ENCODE results near the gene LRRC63.

DNA sequence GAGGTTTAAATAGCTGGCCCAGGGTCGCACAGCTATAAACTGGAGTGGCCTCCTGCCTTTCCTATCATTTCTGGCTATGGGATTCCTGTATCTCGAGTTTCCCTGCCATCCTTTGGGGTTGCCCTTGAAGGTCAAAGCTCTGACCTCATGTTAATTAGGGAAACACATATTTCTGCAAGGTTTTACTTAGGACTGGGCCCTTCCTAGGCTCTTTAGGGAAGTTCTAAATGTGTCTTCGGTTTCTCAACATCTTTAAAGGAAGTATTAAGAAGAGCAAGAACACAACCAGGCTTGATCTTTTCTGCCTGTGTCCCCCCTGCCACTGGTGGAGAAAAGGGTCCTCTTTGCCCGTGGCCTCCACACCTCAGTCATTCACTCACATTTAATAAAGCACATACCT, 40.5 kb upstream of the LRRC63 start:
- no peak for TF ChIP-seq POLR2A (IDR thresholded peaks at IDR 0.05; ENCODE audit: low read depth, low read length)
- peak; percentile 33; the same call in 1 of the 2 replicates for TF ChIP-seq POLR2AphosphoS5 (IDR thresholded peaks at IDR 0.05; ENCODE audit: low read depth, low read length)

Data from GM12892 (cell line).